GM19452 (cell line): ENCODE data around the gene IMPDH2.

Source experiments
- ATAC-seq: cut with Tn5 transposase; IDR thresholded peaks from one replicate; pipeline ENCODE4 v1.9.1; 2021; ENCODE audit not compliant: unreplicated experiment

Gene IMPDH2

DNA sequence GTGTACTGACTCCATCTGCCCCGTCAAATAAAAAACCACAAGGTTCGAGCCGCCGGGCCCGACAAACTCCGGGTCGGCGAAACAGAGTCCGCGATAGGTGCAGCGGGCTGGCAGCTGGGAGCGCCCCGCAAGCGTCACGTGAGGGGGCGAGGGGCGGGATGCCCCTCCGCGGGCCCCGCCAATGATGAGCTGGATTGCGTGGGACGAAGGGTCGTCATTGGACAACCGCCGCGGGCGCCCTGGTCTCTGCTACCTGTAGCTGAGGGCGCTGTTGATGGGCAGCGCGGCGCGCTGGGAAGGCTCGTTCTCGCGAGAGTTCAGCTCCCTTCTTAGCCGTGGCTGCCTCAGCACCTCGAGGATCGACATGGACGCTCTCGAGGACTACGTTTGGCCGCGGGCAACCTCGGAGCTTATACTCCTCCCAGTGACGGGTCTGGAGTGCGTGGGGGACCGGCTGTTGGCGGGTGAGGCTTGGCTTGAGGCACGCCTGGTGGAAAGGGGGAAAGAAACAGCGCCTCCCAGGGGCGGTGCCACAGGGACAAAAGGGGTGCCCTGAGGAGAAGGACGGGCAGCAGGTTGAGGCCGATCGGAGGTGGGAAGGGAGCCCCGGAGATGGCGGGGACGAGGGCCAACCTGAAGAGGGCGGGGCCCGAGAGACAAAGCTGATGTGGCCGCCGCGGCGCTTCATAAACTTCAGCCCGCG is 22.0 kb downstream of the IMPDH2 start, which contains the start of gene WDR6:
TSS of gene WDR6 (plus strand) at position 324 of the 703 bp plus-strand sequence. CDS start at position 365, 41 bp downstream.
- peak; percentile 84 for ATAC-seq

DNA sequence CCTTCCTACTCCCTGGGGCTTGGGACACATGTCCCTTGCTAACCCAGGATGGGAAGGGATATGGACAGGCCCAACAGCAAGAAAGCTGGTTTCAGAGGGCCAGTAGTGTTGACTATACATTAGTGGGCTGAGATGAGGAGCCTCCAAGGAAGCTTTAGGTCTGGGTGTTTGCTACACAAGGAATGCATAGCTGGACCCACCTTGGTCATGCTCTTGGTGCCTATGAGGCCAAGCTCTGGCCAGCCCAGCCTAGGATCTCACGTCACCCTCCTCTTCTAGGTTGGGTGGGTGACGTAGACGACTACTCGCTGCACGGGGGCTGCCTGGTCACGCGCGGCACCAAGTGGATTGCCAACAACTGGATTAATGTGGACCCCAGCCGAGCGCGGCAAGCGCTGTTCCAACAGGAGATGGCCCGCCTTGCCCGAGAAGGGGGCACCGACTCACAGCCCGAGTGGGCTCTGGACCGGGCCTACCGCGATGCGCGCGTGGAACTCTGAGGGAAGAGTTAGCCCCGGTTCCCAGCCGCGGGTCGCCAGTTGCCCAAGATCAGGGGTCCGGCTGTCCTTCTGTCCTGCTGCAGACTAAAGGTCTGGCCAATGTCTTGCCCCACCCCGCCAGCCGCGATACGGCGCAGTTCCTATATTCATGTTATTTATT is 22.7 kb downstream of the IMPDH2 start:
- ATAC-seq = no peak

DNA sequence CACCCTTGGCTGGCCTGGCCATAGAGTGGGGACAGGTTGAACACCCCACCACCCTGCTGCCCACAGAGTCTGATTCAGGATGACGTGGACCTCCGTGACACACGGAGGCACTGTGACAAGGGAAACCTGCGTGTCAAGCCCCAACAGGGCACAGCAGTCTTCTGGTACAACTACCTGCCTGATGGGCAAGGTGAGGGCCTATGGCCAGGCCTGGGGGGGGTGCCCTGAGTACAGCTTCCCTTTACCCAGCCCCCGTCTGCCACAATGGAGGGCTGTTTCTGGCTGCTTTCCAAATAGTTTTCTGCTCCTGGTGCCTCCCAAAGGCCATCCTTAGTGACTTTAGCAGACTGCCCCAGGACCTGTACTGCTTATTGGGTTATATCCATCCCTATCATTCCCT is 23.2 kb downstream of the IMPDH2 start:
- no peak for ATAC-seq

DNA sequence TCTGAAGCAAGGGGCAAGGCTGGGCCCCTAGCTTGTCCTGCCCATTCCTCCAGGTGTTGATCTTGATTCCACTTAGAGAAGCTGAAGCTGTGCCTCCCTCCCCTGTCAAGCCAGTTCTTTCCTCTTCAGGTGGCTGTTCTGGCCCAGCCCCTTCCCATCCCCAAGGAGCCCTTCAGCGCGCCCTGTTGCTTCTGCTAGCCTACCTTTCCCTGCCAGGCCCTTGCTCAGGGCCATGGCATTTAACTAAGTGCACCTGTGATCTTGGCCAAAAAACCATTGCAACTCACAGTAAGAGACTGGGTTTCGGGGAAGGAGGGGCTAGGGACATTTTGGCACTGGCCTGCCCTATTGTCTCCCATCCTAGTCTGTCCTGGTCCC is 23.9 kb downstream of the IMPDH2 start:
- ATAC-seq = no peak

DNA sequence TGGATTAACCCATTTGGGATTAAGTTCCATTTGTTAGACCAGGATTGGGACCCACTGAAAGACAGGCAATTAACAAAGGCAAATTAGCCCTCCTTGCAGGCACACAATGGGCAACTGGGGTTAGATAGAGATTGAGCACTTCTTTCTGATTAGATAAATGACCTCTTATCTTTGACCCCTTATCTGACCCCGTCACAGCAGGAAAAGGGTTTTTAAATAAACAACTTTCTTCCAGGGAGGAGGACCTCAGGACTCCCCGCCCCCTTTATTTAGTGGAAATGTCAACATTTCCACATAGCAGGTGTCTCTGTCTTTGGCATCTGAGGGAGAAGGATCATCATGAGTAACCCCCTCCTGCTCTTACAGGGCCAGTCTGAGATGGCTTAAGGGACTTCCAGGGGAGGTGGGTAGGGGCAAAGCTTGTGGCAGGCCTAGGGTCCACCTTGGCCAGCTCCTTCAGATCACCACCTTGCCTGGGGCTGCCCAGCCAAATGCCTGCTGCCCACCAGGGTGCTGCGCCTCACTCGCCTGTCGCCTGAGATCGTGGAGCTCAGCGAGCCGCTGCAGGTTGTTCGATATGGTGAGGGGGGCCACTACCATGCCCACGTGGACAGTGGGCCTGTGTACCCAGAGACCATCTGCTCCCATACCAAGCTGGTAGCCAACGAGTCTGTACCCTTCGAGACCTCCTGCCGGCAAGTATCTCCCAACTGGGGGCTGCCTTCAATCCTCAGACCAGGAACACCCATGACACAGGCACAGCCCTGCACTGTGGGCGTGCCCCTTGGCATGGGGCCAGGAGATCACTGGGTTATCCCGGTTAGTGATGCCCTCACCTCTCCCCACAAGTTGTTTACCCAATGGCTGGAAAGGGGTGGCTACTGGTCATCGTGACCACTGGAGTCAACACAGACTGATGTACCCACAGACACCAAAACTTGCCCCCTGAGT is 24.6 kb downstream of the IMPDH2 start:
- ATAC-seq = no peak

DNA sequence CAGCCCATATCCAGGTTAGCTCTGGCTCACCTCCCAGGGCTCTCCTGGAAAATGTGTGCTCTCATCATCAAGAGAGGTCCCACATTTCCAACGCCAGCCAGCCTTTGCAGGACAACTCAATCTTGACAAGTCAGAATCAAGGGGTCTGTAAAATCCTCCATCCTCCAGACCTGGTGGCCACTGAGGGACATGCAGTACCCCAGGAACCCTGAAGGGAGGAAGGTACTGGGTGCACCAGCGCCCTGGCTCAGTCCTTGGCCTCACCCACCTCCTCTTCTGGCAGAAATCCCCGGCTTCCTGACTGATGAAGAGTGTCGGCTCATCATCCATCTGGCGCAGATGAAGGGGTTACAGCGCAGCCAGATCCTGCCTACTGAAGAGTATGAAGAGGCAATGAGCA is 28.0 kb downstream of the IMPDH2 start:
- ATAC-seq = no peak

DNA sequence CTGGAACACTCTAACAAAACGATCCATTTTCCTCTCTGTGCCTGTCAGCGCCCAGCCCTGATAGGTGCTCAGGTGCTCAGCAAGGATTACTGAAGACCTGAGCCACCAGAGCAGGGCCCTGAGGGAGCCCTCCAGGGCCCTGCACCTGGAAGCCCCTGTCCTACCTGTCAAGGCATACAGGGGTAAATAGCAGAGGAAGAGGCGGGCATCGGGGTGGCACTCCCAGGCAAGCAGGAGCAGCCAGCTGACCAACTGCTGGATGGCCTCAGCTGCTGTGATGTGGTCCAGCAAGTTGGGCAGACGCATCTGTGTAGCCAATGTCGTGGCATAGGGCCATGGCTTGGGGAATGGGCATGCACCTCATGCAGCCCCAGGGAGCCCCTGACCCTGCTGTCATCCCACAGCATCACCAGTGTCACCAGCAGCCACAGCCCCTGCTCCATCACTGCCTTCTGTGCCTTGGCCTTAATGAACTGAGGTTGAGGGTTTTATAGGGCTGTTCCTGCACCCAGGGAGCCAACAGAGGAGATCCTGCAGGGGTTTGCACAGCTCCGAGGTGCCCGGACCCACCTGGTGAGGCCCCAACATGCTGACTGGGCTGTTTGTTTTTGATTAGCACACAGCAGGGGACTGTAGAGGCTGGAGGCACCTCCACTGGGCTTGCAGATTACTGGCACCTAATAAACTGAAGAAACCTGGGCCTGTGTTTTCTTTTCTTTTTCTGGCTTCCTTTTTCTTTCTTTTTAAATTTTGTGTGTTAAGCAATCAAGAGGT is 29.9 kb downstream of the IMPDH2 start:
- ATAC-seq = no peak

DNA sequence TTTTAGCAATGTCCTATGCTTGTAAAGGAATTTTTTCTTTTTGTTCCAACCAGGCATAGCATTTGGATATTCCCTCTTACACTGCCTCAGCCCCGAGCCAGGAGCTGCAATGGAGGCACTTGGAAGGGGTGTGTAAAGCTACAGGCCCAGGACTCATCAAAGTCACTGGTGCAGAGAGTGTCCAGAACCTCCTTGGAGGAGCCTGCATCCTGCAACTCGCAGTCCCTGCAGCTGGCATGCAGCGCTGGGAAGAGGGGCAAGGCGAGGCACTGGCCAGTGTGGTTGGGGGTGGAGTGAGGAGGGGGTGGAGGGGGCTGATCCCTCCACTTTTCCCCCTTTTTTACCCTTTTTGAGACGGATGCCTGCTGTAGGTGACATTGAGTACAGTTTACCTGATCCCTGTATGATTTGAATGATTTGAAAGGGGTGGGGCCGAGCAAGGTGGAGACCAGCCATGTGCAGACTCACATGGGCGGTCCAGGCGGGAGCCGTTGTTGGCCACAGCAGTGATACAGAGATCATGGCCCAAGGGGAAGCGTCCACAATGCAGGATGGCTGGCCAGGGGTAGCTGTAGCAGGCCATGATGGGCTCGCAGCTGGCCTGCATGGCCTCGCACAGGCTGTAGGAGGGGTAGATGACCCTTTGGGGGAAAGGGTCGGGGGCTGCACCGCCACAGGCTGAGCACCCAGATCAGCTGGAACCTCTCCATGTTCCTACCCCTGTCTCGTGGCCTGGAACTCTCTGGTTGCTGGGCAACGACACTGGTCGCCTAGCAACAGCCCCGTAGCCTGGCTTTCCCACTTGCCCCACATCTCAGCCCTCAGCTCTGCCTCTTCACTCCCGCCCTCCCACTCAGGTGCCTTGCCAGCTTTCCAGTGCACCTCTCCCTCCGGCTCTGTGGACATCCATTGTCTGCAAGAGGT is 31.2 kb downstream of the IMPDH2 start:
- ATAC-seq = no peak

DNA sequence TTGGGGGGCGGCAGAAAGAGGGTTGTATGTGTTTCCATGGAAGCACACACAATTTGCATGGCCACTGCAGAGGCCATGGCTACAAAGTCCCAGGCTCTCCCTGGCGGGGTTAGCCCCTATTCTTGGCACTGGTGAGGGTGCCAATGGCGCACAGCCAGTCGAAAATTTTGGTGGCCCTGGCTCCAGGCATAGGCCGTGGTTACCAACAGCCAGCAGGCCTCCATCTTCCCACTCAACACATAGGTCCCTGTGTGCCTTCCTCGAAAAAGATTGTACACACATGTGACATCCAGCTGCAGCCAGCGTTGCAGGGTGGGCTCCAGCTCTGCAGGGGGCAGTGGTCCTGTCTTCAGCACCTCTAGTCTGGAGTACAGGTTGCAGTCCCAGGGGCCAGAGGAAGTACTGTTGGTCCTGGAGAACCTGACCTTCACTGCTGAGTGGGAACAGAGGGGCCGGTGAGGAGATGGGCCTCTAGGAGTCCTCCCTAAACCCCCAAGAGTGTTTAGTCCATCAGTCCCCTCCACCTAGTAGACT is 32.0 kb downstream of the IMPDH2 start:
- ATAC-seq = no peak

DNA sequence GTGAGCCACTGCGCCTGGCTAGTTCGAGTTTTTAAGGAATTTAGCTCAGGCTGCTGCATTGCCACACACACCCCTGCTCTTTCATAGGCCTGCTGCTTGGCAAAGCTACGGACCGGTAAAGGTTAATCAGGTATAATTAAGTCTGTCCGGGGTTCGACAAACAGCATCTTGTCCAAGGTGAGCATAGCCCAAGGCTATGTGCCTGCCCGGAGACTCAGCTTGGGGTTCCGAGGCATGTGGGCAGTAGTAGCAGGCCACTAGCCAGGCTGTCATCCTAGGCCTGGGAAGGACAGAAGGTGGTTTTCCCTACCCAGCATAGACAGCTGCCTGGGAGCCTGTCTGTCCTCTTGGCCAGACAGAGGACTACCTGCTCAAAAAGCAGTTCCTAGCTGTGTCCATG is 32.6 kb downstream of the IMPDH2 start:
- ATAC-seq = no peak

DNA sequence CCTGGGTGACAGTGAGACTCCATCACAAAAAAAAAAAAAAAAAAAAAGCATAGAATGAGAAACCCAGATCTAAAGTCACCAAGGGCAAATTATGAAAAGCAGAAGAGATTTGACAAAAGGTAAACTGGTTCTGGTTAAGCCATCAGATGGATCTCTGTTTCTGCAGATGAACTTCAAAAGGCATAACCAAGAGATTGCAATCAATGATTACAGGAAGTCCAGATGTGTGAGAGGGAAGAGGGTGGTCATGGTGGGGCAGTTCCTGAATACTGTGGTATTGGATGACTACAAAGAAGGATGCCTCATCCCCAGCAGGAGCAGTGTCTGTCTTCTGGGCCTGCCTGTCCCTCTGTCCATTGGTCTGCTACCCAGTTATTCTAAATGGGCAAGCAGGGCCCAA is 35.4 kb downstream of the IMPDH2 start:
- ATAC-seq = no peak

DNA sequence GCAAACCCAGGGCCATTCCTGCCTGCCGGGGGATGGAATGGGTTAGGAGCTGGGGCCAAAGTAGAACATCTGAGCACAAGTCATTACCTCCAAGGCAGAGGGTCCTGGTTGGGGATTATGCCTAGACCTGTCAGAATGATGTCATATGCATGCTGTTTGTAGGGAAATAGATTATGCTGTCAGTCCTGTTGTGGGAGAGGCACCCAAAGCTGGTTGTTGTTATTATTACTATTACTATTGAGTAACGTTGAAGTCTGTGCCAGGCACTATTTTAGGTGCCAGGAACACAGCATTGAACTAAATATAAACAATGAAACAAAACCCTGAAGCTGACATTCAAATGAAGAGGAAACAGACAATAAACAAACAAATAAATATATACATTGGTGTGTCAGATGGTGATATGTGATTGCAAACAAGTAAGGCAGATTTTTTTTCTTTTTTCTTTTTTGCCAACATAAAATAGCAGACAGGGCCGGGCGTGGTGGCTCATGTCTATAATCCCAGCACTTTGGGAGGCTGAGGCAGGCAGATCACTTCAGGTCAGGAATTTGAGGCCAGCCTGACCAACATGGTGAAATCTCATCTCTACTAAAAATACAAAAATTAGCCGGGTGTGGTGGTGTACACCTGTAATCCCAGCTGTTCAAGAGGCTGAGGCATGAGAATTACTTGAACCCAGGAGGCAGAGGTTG is 37.2 kb downstream of the IMPDH2 start:
- ATAC-seq = no peak

DNA sequence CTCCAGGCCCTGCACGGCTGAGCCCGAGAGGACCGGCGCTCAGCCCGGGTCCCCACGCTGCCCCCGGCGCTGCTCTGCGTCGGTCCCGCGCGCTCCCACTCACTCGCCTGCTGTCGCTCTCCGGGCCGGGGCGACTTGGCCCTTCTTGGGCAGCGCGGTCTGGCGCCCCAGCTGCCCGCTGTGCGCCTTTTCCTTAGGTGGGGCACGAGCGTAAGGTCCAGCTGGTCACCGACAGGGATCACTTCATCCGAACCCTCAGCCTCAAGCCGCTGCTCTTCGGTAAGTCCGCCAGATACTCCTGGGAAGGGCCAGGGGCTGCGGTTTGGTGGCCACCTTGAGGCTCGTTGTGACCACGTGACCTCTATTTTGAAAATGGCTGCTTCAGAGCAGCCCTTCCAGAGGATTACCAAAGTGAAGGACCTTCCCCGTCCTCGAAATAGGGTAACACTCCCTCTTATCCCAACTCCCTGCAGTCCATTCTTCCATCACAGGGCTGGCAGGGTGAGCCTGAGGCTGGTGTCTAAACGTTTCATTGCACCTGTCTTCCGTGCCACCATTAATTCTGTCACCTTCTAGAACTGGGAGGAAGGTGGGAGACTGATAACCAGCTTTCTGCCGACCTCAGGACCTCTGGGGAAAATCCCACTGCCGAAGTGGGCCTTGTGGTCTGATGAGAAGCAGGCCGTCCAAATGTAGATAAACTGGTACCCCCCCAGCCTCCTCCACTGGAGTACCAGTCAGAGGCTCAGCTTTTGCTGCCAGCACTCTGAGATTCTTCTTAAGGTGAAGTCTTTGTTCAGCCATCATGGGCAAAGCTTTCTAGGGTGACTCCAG is 38.3 kb downstream of the IMPDH2 start:
- no peak for ATAC-seq

DNA sequence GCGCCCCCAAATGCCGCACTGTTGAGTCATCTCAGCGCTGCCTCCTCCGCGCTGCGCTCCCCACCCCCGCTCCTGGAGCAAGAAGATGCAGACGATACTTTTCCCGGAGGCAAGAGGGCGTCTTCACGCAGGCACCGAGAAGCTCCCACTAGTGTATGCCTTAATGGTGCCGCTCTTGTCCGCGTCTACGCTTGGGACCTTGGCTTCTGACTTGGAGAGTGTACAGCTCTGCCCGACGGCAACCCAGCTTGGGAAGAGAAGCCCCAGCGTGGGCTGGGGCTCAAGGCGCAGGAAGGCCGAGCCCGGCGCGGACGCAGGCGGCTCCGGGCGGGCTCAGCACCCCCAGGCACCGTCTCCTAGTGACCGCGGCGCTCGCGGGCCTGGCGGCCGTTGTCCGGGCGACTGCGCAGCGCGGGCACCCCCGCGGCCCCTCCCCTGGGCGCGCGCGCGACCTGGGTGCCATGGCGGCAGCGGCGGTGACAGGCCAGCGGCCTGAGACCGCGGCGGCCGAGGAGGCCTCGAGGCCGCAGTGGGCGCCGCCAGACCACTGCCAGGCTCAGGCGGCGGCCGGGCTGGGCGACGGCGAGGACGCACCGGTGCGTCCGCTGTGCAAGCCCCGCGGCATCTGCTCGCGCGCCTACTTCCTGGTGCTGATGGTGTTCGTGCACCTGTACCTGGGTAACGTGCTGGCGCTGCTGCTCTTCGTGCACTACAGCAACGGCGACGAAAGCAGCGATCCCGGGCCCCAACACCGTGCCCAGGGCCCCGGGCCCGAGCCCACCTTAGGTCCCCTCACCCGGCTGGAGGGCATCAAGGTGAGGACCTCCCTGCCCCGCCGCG is 39.2 kb downstream of the IMPDH2 start, which contains the start of gene P4HTM:
TSS of gene P4HTM (plus strand) at position 446 of the 840 bp plus-strand sequence. CDS start at position 462, 16 bp downstream.
- ATAC-seq = no peak

DNA sequence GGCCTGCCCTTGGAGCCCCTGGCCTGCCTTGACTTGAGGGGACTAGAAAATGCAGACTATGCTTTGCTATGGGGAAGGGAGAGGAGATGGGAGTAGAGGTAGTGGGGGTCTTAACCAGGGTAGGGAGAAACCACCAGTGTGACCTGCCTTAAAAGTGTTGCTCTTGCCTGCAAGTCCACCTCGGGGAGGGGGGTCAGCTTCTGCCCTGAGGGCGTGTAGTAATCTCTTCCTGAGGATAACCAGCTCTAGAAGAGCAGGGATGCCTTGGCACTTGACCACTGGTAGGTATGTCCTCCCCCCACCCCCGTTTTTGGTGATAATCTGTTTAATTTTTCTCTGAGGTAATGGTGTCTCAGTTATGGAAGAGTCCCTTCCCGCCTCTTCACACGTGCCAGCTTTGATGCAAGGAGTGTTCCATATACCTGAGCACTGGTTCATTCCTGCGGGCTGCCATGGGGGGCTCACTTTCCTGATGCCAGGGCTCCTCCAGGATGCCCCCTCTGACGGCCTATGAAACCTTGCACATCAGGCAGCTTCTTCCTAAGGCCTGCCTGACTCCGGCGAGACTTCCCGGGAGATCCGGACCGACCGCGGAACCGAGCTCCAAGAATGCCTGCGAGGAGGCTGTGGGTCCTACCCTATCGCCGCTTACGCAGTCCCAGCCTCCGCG is 39.9 kb downstream of the IMPDH2 start:
- no peak for ATAC-seq

DNA sequence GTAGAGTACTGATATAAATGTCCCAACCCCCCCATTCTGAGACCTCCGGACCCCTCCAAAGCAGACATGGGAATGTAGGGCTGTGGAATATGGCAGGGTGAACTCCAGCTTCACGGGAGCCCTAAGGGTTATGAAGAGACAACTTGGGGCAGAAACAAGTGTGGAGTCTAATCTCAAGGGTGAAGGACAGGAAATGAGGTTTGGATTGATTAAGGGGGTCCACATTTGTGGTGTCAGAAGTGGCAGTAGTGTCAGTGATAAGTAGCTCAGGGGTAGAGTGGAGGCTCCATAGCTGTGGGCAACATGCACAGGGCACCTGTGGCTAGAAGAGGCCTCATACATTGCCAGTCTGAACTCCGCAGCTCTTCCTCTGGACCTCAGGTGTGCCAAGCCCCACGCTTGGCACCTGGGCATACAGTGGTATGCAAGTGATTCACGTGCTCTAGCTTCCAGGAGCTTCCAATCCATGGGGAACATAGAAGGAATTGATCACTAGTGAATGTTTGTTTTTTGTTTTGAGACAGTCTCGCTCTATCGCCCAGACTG is 43.3 kb downstream of the IMPDH2 start:
- ATAC-seq = no peak
